Transverse colon (tissue), 4 donors: ENCODE measurements around the gene EXOC3L4.

Experiments used
- CTCF ChIP-seq, 5 experiments: fragments of 200-600 bp in 3 of 5; fragments of 450-650 bp in 2 of 5; sonication (generic) in 3 of 5; IDR thresholded peaks; 1 replicate in 2 of 5; 2 replicates in 3 of 5; pipeline ENCODE4 v1.5.1; 2016 to 2017; ENCODE audit warnings: antibody characterized with exemption in 5 of 5, inconsistent platforms in 3 of 5, mild to moderate bottlenecking in 2 of 5, moderate library complexity in 1 of 5
- POLR2AphosphoS5 ChIP-seq, 3 donors: sonication (generic); formaldehyde crosslinking; IDR thresholded peaks; one replicate each; pipeline ENCODE4 v1.6.1; 2016; ENCODE audit warnings: antibody characterized with exemption in 3 of 3

DNA sequence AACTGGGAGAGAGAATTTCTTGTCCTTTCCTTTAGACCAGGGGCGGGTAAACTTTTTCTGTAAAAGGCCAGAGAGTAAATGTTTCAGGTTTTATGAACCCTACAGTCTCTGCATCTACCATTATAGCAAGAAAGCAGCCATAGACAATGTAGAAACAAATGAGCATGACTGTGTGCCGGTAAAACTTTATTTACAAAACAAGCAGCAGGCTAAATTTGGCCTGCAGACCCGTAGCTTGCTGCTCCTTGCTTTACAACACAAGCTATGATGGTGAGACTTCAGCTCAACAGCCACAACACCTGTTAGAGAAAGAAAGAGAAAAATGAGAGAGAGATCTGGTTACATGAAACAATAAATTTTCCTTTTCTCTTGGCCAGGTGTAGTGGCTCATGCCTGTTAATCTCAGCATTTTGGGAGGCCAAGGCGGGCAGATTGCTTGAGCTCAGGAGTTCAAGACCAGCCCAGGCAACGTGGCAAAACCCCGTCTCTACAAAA, 33.0 kb upstream of the EXOC3L4 start:
- TF ChIP-seq CTCF (IDR thresholded peaks at IDR 0.05) (no peak), POLR2AphosphoS5 (IDR thresholded peaks at IDR 0.05) (no peak)
